Measurements from ENCODE around the gene CETN2. TPM values are rescaled to one million over a fixed set of nuclear protein-coding genes. Genes with fewer than 3 reads are reported as not detected.

Gene CETN2
- total and polyA plus RNA-seq, 8 donors, result 10.0 to 45.5 (median 29.9) TPM

- H3K9me3 ChIP-seq, result peaks cover 0 to 13% (median 0%) of the 10 kb centered on the region in 4 donors
Observed at GRCh38 chrX:152876931-152877840, 46.6 kb upstream of the CETN2 start.

GRCh38 chrX:152873361-152873760 lies 42.8 kb upstream of the CETN2 start:
- 42 to 100% (median 82%) methylated on average over 1 to 2 of the region's 2 CpGs for WGBS, 5 donors
- no peak overlapping the region for H3K4me3 ChIP-seq
- TF ChIP-seq CTCF (IDR thresholded peaks at IDR 0.05) (no peak), POLR2AphosphoS5 (IDR thresholded peaks at IDR 0.05) (no peak), EP300 (IDR thresholded peaks at IDR 0.05) (no peak), POLR2A (IDR thresholded peaks at IDR 0.05) (no peak)
- peaks cover 0 to 13% (median 0%) of the 10 kb centered on the region in 4 donors for H3K9me3 ChIP-seq
- no peaks in the 10 kb centered on the region for H3K4me1 ChIP-seq
- DNase-seq, result no peak
- H3K36me3 ChIP-seq, result peaks cover 0 to 27% (median 23%) of the 10 kb centered on the region in 4 donors
- H3K27ac ChIP-seq, result no peak overlapping the region
- intact Hi-C loops (cut with DNase I; ENCODE audit: low total_unique reads), result no loop called here
- no peaks in the 10 kb centered on the region for H3K27me3 ChIP-seq

More at GRCh38 chrX:152876931-152877840, 46.6 kb upstream of the CETN2 start:
- H3K27ac ChIP-seq, result no peak overlapping the region
- intact Hi-C loops (cut with DNase I; ENCODE audit: low total_unique reads), result no loop called here
- H3K4me1 ChIP-seq, result no peaks in the 10 kb centered on the region
- H3K27me3 ChIP-seq, result peaks cover 0 to 4% (median 0%) of the 10 kb centered on the region in 3 donors
- WGBS, 5 donors, result 71 to 88% (median 86%) methylated on average over 2 to 10 of the region's 10 CpGs
- TF ChIP-seq POLR2A (IDR thresholded peaks at IDR 0.05) (no peak), EP300 (IDR thresholded peaks at IDR 0.05) (no peak), POLR2AphosphoS5 (IDR thresholded peaks at IDR 0.05) (no peak), CTCF (IDR thresholded peaks at IDR 0.05) (no peak)
- H3K4me3 ChIP-seq, result no peak overlapping the region
- no peaks in the 10 kb centered on the region for H3K36me3 ChIP-seq
- no peak for DNase-seq

GRCh38 chrX:152872522-152872921 lies 42.0 kb upstream of the CETN2 start:
- Histone ChIP-seq H3K27me3 (no peaks in the 10 kb centered on the region), H3K27ac (no peak overlapping the region), H3K9me3 (peaks cover 0 to 13% (median 0%) of the 10 kb centered on the region in 4 donors), H3K4me1 (no peaks in the 10 kb centered on the region), H3K4me3 (no peak overlapping the region), H3K36me3 (peaks cover 0 to 35% (median 31%) of the 10 kb centered on the region in 4 donors)
- WGBS, 5 donors, result 30 to 100% (median 50%) methylated on average over 1 to 2 of the region's 2 CpGs
- TF ChIP-seq EP300 (IDR thresholded peaks at IDR 0.05) (no peak), POLR2AphosphoS5 (IDR thresholded peaks at IDR 0.05) (no peak), POLR2A (IDR thresholded peaks at IDR 0.05) (no peak), CTCF (IDR thresholded peaks at IDR 0.05) (no peak)
- intact Hi-C loops (cut with DNase I; ENCODE audit: low total_unique reads), result no loop called here
- DNase-seq, result no peak

- Histone ChIP-seq H3K4me1 (no peaks in the 10 kb centered on the region), H3K27ac (no peak overlapping the region), H3K27me3 (no peaks in the 10 kb centered on the region), H3K4me3 (no peak overlapping the region), H3K9me3 (peaks cover 0 to 3% (median 0%) of the 10 kb centered on the region in 4 donors), H3K36me3 (peaks cover 0 to 48% (median 44%) of the 10 kb centered on the region in 4 donors)
- 71 to 81% (median 77%) methylated on average over 7 to 9 of the region's 9 CpGs for WGBS, 5 donors
- TF ChIP-seq POLR2A (IDR thresholded peaks at IDR 0.05) (no peak), CTCF (IDR thresholded peaks at IDR 0.05) (no peak), POLR2AphosphoS5 (IDR thresholded peaks at IDR 0.05) (no peak), EP300 (IDR thresholded peaks at IDR 0.05) (no peak)
- intact Hi-C loops (cut with DNase I; ENCODE audit: low total_unique reads), result no loop called here
- no peak for DNase-seq
Observed at GRCh38 chrX:152871260-152871659, 40.7 kb upstream of the CETN2 start.
